Activated effector memory CD4-positive, alpha-beta T cell treated with Interleukin-2 at 50 U/mL for 16 hours (primary cell): ENCODE measurements around the gene ACOT13.
"Not testable (repeated sequence)": the region's sequence is repeated elsewhere in the genome, so short reads cannot be mapped to it uniquely, and the experiment has no call there.

Experiments
- DNase-seq: peaks from one replicate; pipeline ENCODE4 v3.0.0-alpha.2; 2020

ACOT13 gene

GRCh38 chr6:24663189-24663588 lies 3.7 kb upstream of the ACOT13 start:
- DNase-seq = no peak

- no peak for DNase-seq
Observed at GRCh38 chr6:24664046-24664987, 2.6 kb upstream of the ACOT13 start.

GRCh38 chr6:24666097-24666640 lies 708 bp upstream of the ACOT13 start:
- DNase-seq = no peak

- DNase-seq = no peak
Observed at GRCh38 chr6:24667378-24667803, 514 bp downstream of the ACOT13 start.

GRCh38 chr6:24668066-24668996 lies 1.5 kb downstream of the ACOT13 start:
- DNase-seq = not testable (repeated sequence)

- no peak for DNase-seq
Observed at GRCh38 chr6:24668997-24669361, 2.1 kb downstream of the ACOT13 start.

- DNase-seq = not testable (repeated sequence)
Observed at GRCh38 chr6:24670492-24670891, 3.6 kb downstream of the ACOT13 start.

- DNase-seq = not testable (repeated sequence)
Observed at GRCh38 chr6:24671077-24671476, 4.2 kb downstream of the ACOT13 start.

- no peak for DNase-seq
Observed at GRCh38 chr6:24672620-24673182, 5.8 kb downstream of the ACOT13 start.

- DNase-seq = no peak
Observed at GRCh38 chr6:24673625-24674024, 6.7 kb downstream of the ACOT13 start.

GRCh38 chr6:24678792-24679352 lies 12.0 kb downstream of the ACOT13 start:
- not testable (repeated sequence) for DNase-seq

- no peak for DNase-seq
Observed at GRCh38 chr6:24680582-24680981, 13.7 kb downstream of the ACOT13 start.

GRCh38 chr6:24683297-24684296 lies 16.7 kb downstream of the ACOT13 start:
- no peak for DNase-seq

- DNase-seq = no peak
Observed at GRCh38 chr6:24686408-24686807, 19.5 kb downstream of the ACOT13 start.

GRCh38 chr6:24686946-24687345 lies 20.1 kb downstream of the ACOT13 start:
- DNase-seq = no peak

GRCh38 chr6:24689964-24690363 lies 23.1 kb downstream of the ACOT13 start:
- no peak for DNase-seq

- DNase-seq = no peak
Observed at GRCh38 chr6:24690593-24690992, 23.7 kb downstream of the ACOT13 start.

GRCh38 chr6:24691550-24691949 lies 24.7 kb downstream of the ACOT13 start:
- DNase-seq = no peak

- DNase-seq = no peak
Observed at GRCh38 chr6:24692003-24692402, 25.1 kb downstream of the ACOT13 start.

- DNase-seq = no peak
Observed at GRCh38 chr6:24692415-24692814, 25.5 kb downstream of the ACOT13 start.
